Neural cell (in vitro differentiated cells): Measurements from ENCODE around the gene ETAA1. TPM values are rescaled to one million over a fixed set of nuclear protein-coding genes. Genes with fewer than 3 reads are reported as not detected.

Experiments used
- H2AFZ ChIP-seq: fragments of 200-600, 300-800 bp; sonication (generic), shearing (Covaris generic); 2 replicates; pipeline ENCODE4 v1.6.0; 2014; ENCODE audit warnings: low read depth, mild to moderate bottlenecking, antibody characterized with exemption, low read length, moderate library complexity
- H3F3A ChIP-seq: fragments of 200-600 bp; shearing (Covaris generic); 2 replicates; pipeline ENCODE4 v1.6.1; 2016; ENCODE audit warnings: mild to moderate bottlenecking, moderate library complexity, mixed read lengths, antibody characterized with exemption, low read length; ENCODE audit not compliant: insufficient read depth, poor library complexity, severe bottlenecking
- H3K27ac ChIP-seq: fragments of 200-600, 300-800 bp; sonication (generic), shearing (Covaris generic); 2 replicates; pipeline ENCODE4 v1.5.1; 2014; ENCODE audit warnings: mild to moderate bottlenecking, low read length, moderate library complexity
- H3K27me3 ChIP-seq: fragments of 300-800, 200-600 bp; sonication (generic), shearing (Covaris generic); 2 replicates; pipeline ENCODE4 v1.6.0; 2014; ENCODE audit warnings: mild to moderate bottlenecking, low read depth, low read length, moderate library complexity; ENCODE audit not compliant: insufficient read depth
- H3K36me3 ChIP-seq: fragments of 300-800, 200-600 bp; sonication (generic), shearing (Covaris generic); 2 replicates; pipeline ENCODE4 v1.5.1; 2014; ENCODE audit warnings: mild to moderate bottlenecking, antibody characterized with exemption, low read length, moderate library complexity; ENCODE audit not compliant: insufficient read depth
- H3K4me2 ChIP-seq: fragments of 300-800, 200-600 bp; sonication (generic), shearing (Covaris generic); 2 replicates; pipeline ENCODE4 v1.6.0; 2014; ENCODE audit warnings: mild to moderate bottlenecking, low read length
- H3K4me3 ChIP-seq: fragments of 300-800, 200-600 bp; sonication (generic), shearing (Covaris generic); 2 replicates; pipeline ENCODE4 v1.5.1; 2014; ENCODE audit warnings: mild to moderate bottlenecking, low read length, moderate library complexity
- H3K79me2 ChIP-seq: fragments of 200-600 bp; shearing (Covaris generic); replicated peaks from 2 replicates; pipeline ENCODE4 v1.6.0; 2014; ENCODE audit warnings: mild to moderate bottlenecking, low read length, moderate library complexity; ENCODE audit not compliant: insufficient read depth
- H3K9ac ChIP-seq: fragments of 300-800, 200-600 bp; sonication (generic), shearing (Covaris generic); 2 replicates; pipeline ENCODE4 v1.6.1; 2016; ENCODE audit warnings: mild to moderate bottlenecking, low read length, mixed read lengths
- H3K9me2 ChIP-seq: fragments of 200-600 bp; shearing (Covaris generic); 2 replicates; pipeline ENCODE4 v1.6.1; 2016; ENCODE audit warnings: mild to moderate bottlenecking, low read length, mixed read lengths; ENCODE audit not compliant: insufficient read depth
- H3K9me3 ChIP-seq: fragments of 200-600, 300-800 bp; sonication (generic), shearing (Covaris generic); 2 replicates; pipeline ENCODE4 v1.6.1; 2016; ENCODE audit warnings: mild to moderate bottlenecking, mixed run types, low read length, moderate library complexity, mixed read lengths
- H4K20me1 ChIP-seq: fragments of 200-600 bp; shearing (Covaris generic); 2 replicates; pipeline ENCODE4 v1.6.1; 2016; ENCODE audit warnings: mild to moderate bottlenecking, mixed run types; ENCODE audit not compliant: insufficient read depth
- CTCF ChIP-seq: fragments of 450-650 bp; IDR thresholded peaks from 2 replicates; pipeline ENCODE4 v1.5.1; 2014; ENCODE audit warnings: antibody characterized with exemption, mild to moderate bottlenecking, moderate library complexity; ENCODE audit not compliant: poor library complexity, severe bottlenecking
- EP300 ChIP-seq: fragments of 450-650 bp; conservative IDR thresholded peaks from 2 replicates; pipeline ENCODE4 v1.6.1; 2014; ENCODE audit warnings: antibody characterized with exemption, mild to moderate bottlenecking, moderate library complexity; ENCODE audit not compliant: poor library complexity, severe bottlenecking
- EZH2 ChIP-seq: fragments of 200-600, 300-800 bp; shearing (Covaris generic), sonication (generic); IDR thresholded peaks from 2 replicates; pipeline ENCODE4 v1.6.1; 2014; ENCODE audit warnings: antibody characterized with exemption, low read length, borderline replicate concordance, mild to moderate bottlenecking; ENCODE audit not compliant: insufficient read depth, poor library complexity, severe bottlenecking
- MXI1 ChIP-seq: fragments of 450-650 bp; conservative IDR thresholded peaks from 2 replicates; pipeline ENCODE4 v1.6.1; 2014; ENCODE audit warnings: antibody characterized with exemption, mild to moderate bottlenecking; ENCODE audit not compliant: poor library complexity, severe bottlenecking
- POLR2AphosphoS5 ChIP-seq: IDR thresholded peaks from 2 replicates; pipeline ENCODE4 v1.6.1; 2012
- RAD21 ChIP-seq: fragments of 450-650 bp; conservative IDR thresholded peaks from 2 replicates; pipeline ENCODE4 v1.6.1; 2014; ENCODE audit warnings: antibody characterized with exemption, mild to moderate bottlenecking, moderate library complexity
- REST ChIP-seq: IDR thresholded peaks from 2 replicates; pipeline ENCODE4 v1.6.1; 2012; ENCODE audit warnings: borderline replicate concordance
- SMC3 ChIP-seq: fragments of 450-650 bp; conservative IDR thresholded peaks from 2 replicates; pipeline ENCODE4 v1.6.1; 2014; ENCODE audit warnings: antibody characterized with exemption, mild to moderate bottlenecking, moderate library complexity; ENCODE audit not compliant: poor library complexity
- TAF1 ChIP-seq: IDR thresholded peaks from 2 replicates; pipeline ENCODE4 v1.6.1; 2012; ENCODE audit warnings: low read depth
- polyA minus RNA-seq: library from RNA; depleted of rRNA, polyadenylated mRNA; stranded (reverse); fragments of >200 nt; gene quantifications from 2 replicates; pipeline ENCODE4 v1.2.3, GENCODE V29; 2014
- polyA plus RNA-seq: library from polyadenylated mRNA; depleted of rRNA; stranded (reverse); fragments of >200 nt; gene quantifications from 2 replicates; pipeline ENCODE4 v1.2.3, GENCODE V29; 2014

ETAA1 gene
- polyA plus RNA-seq (18.9 and 24.9 TPM in 2 replicates), polyA minus RNA-seq (26.8 and 28.0 TPM in 2 replicates)

- no peaks in the 10 kb centered on the region for H3F3A ChIP-seq
- H3K27ac ChIP-seq = peak within 1 kb of the TSS; percentile 89
- peak within 1 kb of the TSS; percentile 88 for H2AFZ ChIP-seq
- H3K9me3 ChIP-seq = no peaks in the 10 kb centered on the region
- TF ChIP-seq SMC3 (no peak), POLR2AphosphoS5 (peak; percentile 93), MXI1 (peak; percentile 68), EP300 (no peak), REST (peak; percentile 96), EZH2 (no peak), RAD21 (peak; percentile 48), TAF1 (peak; percentile 98), CTCF (no peak)
- H3K4me3 ChIP-seq = peak within 1 kb of the TSS; percentile 83
- peak within 1 kb of the TSS; percentile 60 for H3K4me2 ChIP-seq
- H3K9me2 ChIP-seq = no peaks in the 10 kb centered on the region
- no peaks in the 10 kb centered on the region for H3K27me3 ChIP-seq
- no peaks in the 10 kb centered on the region for H3K36me3 ChIP-seq
- H4K20me1 ChIP-seq = no peaks in the 10 kb centered on the region
- H3K9ac ChIP-seq = peak within 1 kb of the TSS; percentile 91
- peaks cover 23% of the 10 kb centered on the region for H3K79me2 ChIP-seq
These were observed at the start of gene ETAA1 for GRCh38 chr2:67397143-67397986. Gene ETAA1, plus strand, starts transcription at chr2:67397333. Its CDS starts 116 bp downstream, at chr2:67397449.

GRCh38 chr2:67366832-67367412 lies 30.2 kb upstream of the ETAA1 start:
- Histone ChIP-seq H2AFZ (no peak overlapping the region), H3K4me3 (no peak overlapping the region), H3K4me2 (no peak overlapping the region), H3K79me2 (no peaks in the 10 kb centered on the region), H4K20me1 (no peaks in the 10 kb centered on the region), H3F3A (no peaks in the 10 kb centered on the region), H3K9me3 (no peaks in the 10 kb centered on the region), H3K9ac (no peak overlapping the region), H3K9me2 (no peaks in the 10 kb centered on the region), H3K27ac (no peak overlapping the region), H3K27me3 (no peaks in the 10 kb centered on the region), H3K36me3 (no peaks in the 10 kb centered on the region)
- TF ChIP-seq EZH2 (no peak), TAF1 (no peak), MXI1 (no peak), CTCF (no peak), EP300 (no peak), RAD21 (no peak), POLR2AphosphoS5 (no peak), REST (no peak), SMC3 (no peak)
